Measurements from ENCODE around the gene RAB20. TPM values are rescaled to one million over a fixed set of nuclear protein-coding genes. Genes with fewer than 3 reads are reported as not detected.
"Not testable (repeated sequence)": the region's sequence is repeated elsewhere in the genome, so short reads cannot be mapped to it uniquely, and the experiment has no call there.

Gene RAB20
- polyA plus RNA-seq, 1 donor = 6.5 TPM

DNA sequence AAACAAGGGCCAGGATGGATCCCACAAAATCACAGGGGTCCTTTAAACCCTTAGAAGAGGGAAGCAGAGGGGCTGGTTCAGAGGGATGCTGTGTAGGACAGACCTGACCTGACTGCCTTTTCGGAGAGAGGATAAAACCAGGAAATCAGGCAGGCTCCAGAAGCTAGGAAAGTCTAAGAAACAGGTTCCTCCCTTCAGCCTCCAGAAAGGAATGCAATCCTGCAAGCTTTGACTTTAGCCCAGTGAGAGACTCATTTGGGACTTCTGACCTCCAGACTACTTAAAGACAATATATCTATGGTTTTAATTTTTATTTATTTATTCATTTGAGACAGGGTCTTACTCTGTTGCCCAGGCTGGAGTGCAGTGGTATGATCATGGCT, 5.3 kb downstream of the RAB20 start:
- no peak for DNase-seq

DNA sequence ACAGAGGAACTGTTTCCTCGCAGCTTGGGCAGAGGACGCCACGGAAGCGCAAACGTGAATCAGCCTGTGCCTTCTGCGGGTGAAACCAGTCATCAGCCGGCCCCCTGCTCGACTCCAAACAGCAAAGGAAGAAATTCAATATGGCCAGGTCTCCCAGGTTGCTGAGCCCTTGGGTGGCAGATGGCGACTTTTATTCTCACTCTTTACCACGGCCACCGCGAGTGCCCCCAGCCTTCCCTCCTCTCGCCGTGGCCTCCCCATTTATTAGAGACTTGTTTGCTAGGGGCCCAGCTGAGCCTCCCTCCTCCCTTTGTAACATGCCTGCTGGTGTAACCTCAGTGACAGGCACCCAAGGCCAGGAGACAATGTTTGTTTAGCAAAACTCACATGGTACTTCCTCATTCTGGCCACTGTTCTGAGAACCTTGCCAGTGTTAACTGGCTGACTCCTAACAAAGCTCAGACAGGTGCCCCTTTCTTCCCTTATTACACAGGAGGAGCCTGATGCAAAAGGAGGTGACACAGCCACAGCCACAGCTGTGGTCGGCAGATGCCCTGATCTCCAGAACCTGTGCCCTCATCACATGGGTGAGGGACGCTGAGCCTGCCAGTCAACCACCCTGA, 5.8 kb downstream of the RAB20 start:
- no peak for DNase-seq

DNA sequence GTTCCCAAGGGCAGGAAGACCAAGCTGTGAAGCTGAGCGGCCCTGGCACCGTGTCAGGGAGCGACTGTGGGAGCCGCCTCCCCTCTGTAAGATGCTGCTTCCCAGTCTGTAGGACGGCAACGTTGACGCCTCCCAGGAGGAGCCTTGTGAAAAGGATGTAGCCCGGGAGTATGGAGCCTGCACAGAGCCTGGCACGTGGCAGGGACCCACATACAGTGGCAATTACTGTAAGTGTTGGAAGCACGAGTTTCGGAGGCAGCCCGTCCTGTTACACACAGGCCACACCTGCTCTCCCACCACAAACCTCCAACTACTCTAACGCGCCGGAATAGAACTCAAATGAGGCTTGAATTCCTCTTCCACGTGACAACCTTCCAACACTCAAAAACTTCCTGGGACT, 6.6 kb downstream of the RAB20 start:
- no peak for DNase-seq

DNA sequence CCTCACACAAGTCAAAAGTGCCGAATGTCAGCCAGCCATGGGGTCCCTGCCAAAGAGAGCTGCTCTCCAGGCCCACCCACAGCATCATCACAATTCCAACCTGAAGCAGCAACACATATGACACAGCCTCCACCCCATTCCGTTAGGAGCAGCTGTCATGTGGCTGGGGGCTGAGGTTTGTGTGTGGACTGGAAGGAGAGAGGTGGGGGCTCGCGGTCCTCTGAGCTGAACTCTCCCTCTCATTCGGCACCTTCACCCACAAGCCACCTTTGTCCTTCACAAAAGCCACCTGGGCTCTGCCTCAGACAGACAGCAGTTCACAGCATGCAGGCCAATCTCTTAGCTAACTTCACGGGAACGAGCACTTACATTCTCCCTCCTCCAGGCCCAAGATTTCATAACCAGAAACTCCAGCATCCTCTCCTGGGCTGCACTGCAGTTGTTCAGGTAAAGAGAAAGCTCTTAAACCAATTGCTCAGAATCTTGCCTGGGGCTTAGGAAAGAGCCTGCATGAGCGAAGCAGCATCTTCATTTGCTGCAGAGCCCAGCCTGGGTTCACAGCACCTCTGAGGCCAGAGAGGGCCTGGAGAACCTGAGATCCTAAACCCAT, 7.2 kb downstream of the RAB20 start:
- DNase-seq = no peak

DNA sequence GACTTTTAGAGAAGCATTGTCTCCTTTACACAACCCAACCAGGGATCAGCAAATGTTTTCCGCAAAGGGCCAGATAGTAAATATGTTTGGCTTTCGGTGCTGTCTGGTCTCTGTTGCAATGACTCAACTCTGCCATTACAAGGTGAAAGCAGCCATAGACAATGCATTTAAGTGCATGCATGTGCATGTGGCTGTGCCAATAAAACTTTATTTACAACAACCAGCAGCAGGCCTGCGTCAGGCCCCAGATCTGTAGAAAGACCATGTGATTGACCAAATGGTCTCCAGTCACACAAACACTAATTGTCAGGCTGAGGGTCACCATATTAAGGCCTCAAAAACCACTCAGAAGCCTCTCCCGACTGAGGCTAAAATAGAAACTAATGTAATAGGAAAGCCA, 8.1 kb downstream of the RAB20 start:
- DNase-seq = no peak

DNA sequence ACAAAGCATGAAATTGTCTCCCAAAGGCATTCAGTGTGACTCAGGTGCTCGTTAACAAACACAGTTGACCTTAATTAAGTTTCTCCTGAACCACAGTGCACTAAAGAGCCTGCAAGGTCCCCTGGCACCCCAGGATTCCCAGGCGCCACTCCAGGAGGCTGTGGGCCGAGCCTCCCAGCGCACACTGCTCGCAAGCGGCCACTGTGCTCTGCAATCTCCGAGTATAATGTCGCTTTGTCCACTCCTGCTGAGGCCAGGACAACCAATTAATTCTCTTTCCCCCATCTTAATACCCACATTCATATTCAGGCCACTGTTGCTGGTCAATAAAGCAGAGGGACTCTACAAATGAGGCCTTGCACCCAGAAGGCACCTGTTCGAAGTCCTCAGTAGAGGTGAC, 8.8 kb downstream of the RAB20 start:
- no peak for DNase-seq

DNA sequence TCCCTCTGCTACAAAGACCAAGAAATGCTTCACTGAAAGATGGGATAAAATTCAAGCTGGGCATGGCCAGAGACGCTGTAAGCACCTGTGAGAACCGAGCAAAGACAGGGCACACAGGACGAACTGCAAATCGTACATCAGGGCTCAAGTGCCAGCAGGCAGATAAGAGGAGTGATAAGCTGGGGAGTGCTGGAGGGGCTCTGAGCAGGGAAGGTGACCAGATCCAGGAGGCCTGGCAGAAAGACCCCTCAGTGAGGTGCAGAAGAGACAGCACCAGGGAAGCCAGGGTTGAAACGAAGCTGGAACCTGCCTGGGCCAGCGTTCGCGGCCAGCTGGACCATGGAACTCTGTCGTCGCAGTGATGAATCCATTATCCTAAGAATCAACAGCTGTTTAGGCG, 10.2 kb downstream of the RAB20 start:
- no peak for DNase-seq

DNA sequence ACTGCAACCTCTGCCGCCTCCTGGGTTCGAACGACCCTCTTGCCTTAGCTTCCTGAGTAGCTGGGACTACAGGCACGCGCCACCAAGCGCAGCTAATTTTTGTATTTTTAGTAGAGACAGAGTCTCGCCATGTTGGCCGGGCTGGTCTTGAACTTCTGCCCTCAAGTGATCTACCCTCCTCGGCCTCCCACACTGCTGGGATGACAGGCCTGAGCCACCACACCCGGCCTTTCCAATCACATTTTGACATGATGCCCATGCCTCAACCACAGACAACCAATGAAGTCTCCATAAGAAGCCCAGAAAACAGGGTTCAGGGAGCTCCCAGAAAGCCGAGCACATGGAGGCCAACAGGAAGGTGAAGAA, 11.7 kb downstream of the RAB20 start:
- no peak for DNase-seq

DNA sequence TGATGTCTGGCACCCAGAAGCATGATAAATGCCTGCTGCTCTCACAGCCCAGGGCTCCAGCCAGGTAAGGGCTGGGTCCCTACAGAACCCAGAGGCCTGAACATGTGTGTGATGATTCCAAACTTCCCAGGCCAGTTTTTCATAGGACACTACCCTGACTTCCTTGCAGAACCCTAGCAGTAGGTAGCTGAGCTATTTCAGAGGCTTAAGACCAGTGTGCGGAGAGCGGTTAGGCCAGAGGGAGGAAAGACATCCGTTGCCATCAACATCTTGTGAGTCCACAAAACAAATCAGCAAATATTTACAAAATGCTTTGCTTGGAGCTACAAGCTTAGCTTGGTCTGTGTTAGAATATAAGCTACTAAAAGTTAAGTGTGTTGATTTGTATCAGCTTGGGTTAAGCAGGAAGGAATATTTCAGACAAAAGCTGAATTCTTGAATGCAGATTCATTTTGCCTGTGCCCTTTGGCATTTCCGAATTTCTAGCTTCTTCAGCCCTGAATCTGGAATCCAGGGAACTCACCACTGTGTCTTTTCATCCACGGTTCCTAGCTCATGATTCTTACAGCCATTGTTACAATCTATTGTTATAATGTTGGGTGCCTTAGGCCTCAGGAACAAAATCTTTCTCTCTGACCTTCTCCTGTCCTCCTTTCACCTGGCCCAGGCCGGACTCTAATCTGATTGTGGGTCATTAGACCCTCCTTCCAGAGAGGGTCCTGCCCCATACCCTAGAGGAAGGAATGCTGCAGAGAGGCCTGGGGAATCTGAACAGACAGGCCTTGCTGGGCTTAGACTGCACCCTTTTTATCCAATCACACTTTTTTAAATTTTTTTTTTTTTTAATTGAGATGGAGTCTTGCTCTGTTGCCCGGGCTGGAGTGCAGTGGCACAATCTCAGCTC, 12.4 kb downstream of the RAB20 start:
- DNase-seq = no peak

DNA sequence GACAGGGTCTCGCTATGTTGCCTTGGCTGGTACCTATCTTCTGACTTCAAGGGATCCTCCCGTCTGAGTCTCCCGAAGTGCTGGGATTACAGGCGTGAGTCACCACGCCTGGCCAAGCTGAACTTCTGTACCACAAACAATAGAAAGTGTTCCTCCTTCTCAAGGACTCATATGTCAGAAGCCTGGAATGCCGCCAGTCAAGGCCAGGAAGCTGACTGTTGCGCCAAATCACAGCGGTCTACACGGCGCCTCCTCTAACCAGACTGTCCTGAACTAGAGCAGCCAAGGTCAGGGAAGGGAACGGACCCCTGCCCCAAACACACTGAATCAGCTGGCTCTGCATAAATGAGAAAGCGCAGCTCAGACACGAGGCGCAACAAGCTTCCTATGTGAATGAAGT, 14.6 kb downstream of the RAB20 start:
- no peak for DNase-seq

DNA sequence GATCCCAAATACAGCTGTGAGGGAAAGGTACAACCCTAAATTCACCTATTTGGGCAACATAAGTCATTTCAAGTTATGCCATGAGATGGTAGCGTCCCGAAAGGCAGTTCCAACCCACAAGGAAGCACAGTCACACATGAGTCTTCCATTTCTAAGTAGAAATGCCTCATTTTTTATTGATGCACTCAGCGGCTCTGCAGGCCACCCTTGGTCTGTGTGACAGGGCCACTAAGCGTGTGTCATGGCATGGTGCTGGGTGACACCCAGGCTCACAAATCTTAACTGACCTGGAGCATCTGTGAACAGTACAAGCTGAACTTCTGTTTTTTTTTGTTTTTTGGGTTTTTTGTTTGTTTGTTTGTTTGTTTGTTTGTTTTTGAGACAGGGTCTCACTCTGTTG, 15.1 kb downstream of the RAB20 start:
- DNase-seq = no peak

DNA sequence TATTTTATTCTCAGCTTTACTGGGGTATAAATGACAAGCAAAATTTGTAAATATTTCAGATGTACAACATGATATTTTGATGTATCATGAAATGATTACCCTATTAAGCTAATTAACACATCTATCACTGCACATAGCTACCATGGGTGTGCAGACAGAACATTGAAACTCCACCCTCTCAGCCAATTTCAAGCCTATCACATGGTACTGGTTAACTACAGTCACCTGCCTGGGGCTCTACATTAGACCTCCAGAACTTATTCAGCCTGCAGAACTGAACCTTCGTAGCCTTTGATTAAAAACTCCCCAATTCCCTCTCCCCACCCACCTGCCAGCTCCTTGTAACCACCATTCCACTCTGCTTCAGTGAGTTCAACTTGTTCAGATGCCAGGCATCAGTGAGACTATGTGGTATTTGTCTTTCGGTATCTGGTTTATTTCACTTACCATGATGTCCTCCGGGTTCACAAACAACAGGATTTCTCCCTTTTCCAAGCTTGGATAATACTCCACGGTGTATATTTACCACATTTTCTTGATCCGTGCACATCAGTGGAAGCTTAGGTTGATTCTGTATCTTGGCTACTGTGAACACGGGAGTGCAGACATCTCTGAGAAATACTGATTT, 19.2 kb downstream of the RAB20 start:
- DNase-seq = no peak

DNA sequence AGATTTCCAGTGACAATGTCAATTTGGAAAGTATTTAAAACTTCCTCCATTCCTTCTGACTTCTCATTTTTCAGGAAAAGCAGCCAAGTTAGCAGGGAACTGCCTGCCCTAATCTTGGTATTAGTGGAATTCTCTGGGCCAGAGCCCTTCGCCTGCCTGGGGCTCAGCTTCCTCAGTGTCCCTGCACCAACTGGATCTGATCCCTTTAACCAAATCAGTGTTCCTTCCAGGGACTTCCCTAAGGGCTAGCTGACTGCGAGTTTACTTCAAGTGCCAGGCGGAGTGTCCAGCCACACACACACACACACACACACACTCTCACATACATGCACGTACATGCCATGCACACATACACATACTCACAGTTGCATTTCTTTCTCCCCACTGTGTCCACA, 20.0 kb downstream of the RAB20 start:
- no peak for DNase-seq

DNA sequence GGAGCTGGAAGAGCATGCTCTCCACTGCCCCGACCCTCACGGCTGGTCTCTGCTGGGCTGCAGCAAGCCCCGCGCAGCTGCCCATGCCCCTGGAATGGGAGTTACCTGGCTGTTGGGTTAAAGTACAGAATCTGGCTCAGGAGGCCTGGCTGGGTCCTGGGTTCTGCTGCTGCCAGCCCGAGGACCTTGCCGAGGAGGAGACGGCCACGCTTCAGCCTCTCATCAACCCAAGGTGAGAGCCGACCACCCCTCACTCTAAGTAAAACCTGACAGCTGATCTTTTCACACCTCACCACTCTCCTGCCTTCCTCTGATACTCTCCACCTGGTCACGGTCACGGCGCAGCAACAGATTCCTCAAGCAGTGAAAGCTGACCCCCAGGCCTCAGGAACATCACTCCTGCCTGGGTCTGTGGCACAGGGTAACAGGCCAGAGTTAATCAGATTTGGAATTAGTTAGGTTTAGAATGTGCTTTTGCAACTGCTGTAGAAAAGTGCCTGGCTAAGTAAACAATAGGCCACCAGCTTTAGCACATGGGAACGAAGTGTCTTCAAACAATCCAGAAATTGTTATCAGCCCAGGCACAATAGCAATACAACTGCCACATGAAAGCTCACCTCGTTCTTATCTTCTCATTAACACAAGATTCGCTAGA, 20.5 kb downstream of the RAB20 start:
- no peak for DNase-seq

DNA sequence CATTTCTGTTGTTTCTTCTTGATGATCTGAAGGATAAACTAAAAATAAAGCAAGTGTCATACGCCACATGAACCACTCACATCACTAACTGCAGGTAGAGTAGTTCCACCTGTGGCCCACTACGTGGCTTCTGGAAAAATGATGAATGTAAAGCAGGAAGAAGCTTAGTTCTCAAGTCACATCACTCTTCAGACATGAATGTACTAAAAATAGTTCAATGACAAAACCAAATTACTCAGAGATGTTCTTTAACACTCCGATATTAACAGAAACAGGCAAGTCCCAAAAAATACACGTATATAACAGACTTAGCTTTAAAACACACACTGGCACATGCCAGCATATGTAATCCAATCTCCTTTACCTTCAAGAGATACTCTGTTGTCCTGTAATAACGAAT, 21.6 kb downstream of the RAB20 start:
- DNase-seq = no peak

DNA sequence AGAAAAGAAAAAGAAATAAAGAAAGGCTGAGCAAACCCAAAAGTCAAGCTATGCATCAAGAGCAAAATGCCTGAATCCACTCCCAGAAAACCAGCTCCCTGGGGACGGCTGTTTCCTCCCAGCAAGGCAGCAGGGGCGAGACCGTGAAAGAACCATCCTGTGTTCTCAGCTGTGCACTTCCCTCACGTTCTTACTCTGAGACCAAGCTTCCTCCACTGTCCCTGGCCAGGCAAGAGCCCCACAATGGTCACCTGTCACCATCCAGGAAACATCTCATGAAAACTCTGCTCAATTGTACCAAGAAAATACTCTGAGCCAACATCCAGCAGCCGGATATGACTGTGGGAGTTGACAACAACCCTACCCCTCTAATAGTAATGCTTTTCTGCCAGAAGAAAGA, 22.9 kb downstream of the RAB20 start:
- DNase-seq = no peak

DNA sequence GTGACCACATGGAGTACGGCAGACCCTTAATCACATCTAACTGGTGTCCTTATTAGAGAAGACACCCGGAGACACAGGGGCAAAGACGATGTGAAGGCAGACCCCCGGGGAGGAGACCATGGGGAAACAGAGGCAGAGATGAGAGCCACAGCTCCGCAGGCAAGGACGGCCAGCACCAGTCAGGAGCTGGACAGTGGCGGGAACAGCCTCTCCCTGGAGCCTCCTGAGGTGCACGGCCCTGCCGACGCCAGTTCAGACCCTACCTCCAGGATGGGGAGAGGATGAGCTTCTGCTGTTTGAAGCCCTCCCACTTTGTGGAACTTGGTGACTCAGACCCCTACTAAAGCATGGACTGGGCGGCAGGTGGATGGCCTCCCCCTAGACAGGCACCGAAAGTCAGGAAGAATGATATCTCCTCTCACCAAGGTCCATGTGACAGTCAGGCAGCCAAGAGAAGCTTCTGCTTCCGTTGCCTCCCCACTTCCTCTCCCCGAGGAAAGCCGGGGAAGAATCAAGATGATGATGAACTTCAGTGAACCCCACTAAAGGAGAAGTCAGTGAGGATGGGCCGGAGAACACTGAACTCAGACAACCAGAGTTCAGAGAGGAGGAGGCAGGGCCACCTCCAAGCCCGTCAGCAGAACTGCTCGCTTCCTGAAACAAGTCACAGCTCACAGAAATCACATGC, 25.4 kb downstream of the RAB20 start:
- no peak for DNase-seq

DNA sequence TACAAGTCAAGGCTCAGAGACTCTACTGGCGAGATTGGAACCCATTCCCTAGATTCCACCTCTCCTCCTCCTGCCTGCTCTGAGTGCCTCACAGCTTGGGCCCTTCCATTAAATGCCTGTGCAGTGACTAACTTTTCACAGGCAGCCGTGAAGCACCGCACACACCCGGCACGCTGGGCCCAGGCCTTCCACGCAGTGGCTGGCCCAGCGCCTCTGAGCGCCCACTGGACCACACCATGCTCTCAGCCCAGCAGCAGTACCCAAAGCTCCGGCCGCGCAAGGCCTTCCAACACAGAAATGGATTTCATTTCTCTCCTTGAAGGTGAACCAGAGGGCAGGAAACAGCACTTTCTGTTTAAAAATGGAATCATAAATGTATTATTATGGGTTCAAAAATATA, 26.0 kb downstream of the RAB20 start:
- no peak for DNase-seq

DNA sequence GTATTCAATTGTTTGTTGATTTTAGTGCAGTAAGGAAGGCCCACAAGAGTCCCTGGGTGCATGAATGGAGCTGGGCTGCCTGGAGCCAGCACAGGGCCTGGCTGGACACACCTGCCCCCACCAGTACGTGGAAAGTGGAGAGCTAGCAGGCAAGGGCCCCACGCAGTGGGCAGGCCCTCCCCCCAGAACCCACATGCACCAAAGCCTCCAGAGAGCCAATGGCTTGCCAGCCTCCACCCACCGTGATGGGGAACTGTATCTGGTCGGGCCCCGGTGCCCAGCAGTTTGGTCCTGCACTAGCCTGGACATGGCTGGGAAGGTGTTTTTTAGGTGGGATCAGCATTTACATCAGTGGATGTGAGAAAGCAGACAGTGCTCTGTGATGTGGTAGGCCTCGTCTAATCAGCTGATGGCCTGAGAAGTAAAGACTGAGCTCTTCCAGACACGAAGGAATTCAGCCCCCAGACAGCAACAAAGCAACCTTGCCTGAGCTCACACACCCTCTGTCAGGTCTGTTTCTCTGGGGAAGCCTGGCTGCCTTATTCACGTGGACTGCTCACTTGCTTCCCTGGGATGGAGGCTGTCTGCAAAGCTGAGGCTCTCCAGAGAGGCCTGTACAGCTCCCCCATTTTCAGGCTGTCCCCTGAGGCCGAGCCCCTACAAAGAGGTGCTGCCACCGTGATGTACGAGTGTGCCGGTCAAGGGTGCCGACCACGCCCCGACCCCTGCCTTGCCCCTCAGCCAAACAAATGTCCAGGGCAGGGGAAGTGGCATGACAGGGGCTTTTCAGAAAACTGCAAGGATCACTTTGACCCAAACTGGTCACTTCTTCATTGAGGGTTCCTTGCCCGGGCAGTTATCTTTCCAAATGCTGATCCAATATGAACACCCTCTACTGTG, 27.5 kb downstream of the RAB20 start:
- DNase-seq = no peak

DNA sequence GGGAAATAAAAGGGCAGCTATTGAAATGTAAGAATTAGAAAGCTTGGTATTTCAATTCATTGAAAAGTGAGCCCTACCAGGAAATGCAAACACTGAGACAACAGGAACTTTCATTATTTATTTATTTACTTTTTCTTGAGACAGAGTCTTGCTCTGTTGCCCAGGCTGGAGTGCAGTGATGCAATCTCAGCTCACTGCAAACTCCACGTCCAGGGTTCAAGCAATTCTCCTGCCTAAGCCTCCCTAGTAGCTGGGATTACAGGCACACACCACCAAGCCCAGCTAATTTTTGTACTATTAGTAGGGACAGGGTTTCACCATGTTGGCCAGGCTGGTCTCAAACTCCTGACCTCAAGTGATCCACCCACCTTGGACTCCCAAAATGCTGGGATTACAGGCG, 29.3 kb downstream of the RAB20 start:
- DNase-seq = not testable (repeated sequence)

DNA sequence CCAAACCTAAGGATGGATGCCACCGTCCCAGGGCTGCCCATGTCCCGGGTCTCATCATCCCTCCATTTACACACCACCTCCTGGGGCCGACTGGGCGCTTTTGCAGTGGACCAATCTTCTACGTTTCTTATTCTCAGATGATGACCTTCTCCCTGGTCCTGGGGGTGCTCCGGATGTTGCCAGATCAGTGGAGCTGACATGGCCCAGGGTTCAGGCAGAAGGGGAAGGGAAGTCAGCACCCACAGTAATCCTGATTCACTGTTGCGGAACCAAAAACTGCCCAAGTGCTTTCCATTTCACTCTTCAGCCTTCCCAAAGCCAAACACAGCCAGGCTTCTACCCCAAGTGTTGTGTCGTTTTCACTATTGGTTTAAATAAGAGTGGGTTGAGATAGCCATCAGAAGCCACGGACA, 29.8 kb downstream of the RAB20 start:
- DNase-seq = no peak

Data from left kidney (tissue), 2 donors.